K562 (cell line): Measurements from ENCODE around the gene STARD13. TPM values are rescaled to one million over a fixed set of nuclear protein-coding genes. Genes with fewer than 3 reads are reported as not detected.

Source experiments
- ATAC-seq: fragments of 200-7000 bp; cut with Tn5 transposase; 3 replicates; pipeline ENCODE4 v1.9.1; 2020; ENCODE audit warnings: moderate library complexity
- BruUV-seq: library from RNA; stranded (reverse); fragments of 400-500 nt; replicated peaks from 2 replicates; lab custom pipeline; 2021; lab: Mats Ljungman, UMichigan
- CTCF ChIA-PET: fragments of 300-600 bp; formaldehyde crosslinking; extraction: SDS; loops from one replicate; lab custom pipeline; 2021; ENCODE audit warnings: low intra/inter-chr PET ratio; lab: Yijun Ruan, JAX
- POLR2A ChIA-PET: fragments of 300-600, 350-650 bp; sonication (Branson Sonifier 250); formaldehyde crosslinking; extraction: SDS; loops from one replicate; lab custom pipeline; 2021; ENCODE audit warnings: antibody characterized with exemption, inconsistent platforms; lab: Yijun Ruan, JAX
- DNase-seq, 4 experiments: peaks; one replicate each; pipeline versions ENCODE4 v3.0.0 to v3.0.0-alpha.2; 2011 to 2018; ENCODE audit warnings: low spot score in 3 of 4, mixed read lengths in 3 of 4; ENCODE audit errors: extremely low read depth in 1 of 4
- FAIRE-seq: peaks from 2 replicates; lab custom pipeline; 2011; peaks lifted over from hg19 to GRCh38; lab: Jason Lieb, UNC
- H2AFZ ChIP-seq: 2 replicates; pipeline ENCODE4 v1.6.0; 2011; ENCODE audit warnings: low read depth, low read length, control low read depth, inconsistent platforms
- H3K27ac ChIP-seq: fragments of 200-600 bp; 3 replicates; pipeline ENCODE4 v1.8.0; 2011; ENCODE audit warnings: low read depth, mild to moderate bottlenecking, control low read depth, inconsistent platforms, low read length, moderate library complexity, mixed read lengths; ENCODE audit errors: extremely low read depth
- H3K27me3 ChIP-seq, 2 experiments: fragments of 300-600 bp in 1 of 2; 2 replicates in 1 of 2; 3 replicates in 1 of 2; pipeline versions ENCODE4 v1.6.0 to v1.8.0; 2011; ENCODE audit warnings: inconsistent platforms in 2 of 2, low read length in 2 of 2, mild to moderate bottlenecking in 1 of 2, mixed read lengths in 1 of 2, moderate library complexity in 1 of 2; ENCODE audit not compliant: control insufficient read depth in 2 of 2, insufficient read depth in 2 of 2
- H3K36me3 ChIP-seq: fragments of 300-600 bp; 3 replicates; pipeline ENCODE4 v1.8.0; 2011; ENCODE audit warnings: mild to moderate bottlenecking, low read length, inconsistent platforms; ENCODE audit not compliant: control insufficient read depth, insufficient read depth
- H3K4me1 ChIP-seq, 2 experiments: fragments of 200-600 bp in 1 of 2; replicated peaks in 1 of 2; 2 replicates in 1 of 2; 3 replicates in 1 of 2; pipeline versions ENCODE4 v1.5.1 to v1.8.0; 2011; ENCODE audit warnings: inconsistent platforms in 2 of 2, low read length in 2 of 2, mild to moderate bottlenecking in 1 of 2, mixed read lengths in 1 of 2, moderate library complexity in 1 of 2; ENCODE audit not compliant: control insufficient read depth in 2 of 2, insufficient read depth in 2 of 2
- H3K4me2 ChIP-seq: 2 replicates; pipeline ENCODE4 v1.6.1; 2011; ENCODE audit warnings: low read length, control low read depth, inconsistent platforms, mixed read lengths; ENCODE audit not compliant: insufficient read depth
- H3K4me3 ChIP-seq: fragments of 200-600 bp; sonication (generic), shearing (Covaris generic); 2 replicates; pipeline ENCODE4 v1.5.1; 2016; ENCODE audit warnings: control low read depth, inconsistent platforms
- H3K79me2 ChIP-seq: fragments of 200-600 bp; 3 replicates; pipeline ENCODE4 v1.8.0; 2011; ENCODE audit warnings: low read length, inconsistent platforms; ENCODE audit not compliant: control insufficient read depth, insufficient read depth
- H3K9ac ChIP-seq, 2 experiments: 2 replicates each; pipeline versions ENCODE4 v1.6.0 to v1.6.1; 2011; ENCODE audit warnings: low read depth in 2 of 2, low read length in 2 of 2, control low read depth in 1 of 2, inconsistent platforms in 1 of 2, mild to moderate bottlenecking in 1 of 2, mixed read lengths in 1 of 2; ENCODE audit not compliant: insufficient read depth in 1 of 2
- H3K9me1 ChIP-seq: one replicate; pipeline ENCODE4 v1.6.0; 2011; ENCODE audit warnings: inconsistent platforms, mild to moderate bottlenecking, low read length, moderate library complexity; ENCODE audit not compliant: control insufficient read depth, insufficient read depth
- H3K9me3 ChIP-seq: replicated peaks from 2 replicates; pipeline ENCODE4 v1.5.1; 2011; ENCODE audit warnings: low read depth, low read length, inconsistent platforms; ENCODE audit not compliant: control insufficient read depth, insufficient read depth
- H4K20me1 ChIP-seq: replicated peaks from 2 replicates; pipeline ENCODE4 v1.6.1; 2011; ENCODE audit warnings: low read length, inconsistent platforms, mixed read lengths; ENCODE audit not compliant: control insufficient read depth, insufficient read depth
- ARID4B ChIP-seq: sonication (generic); formaldehyde crosslinking; IDR thresholded peaks from 2 replicates; pipeline ENCODE4 v1.8.0; 2022; ENCODE audit warnings: mild to moderate bottlenecking, missing genetic modification reagents
- BHLHE40 ChIP-seq: IDR thresholded peaks from 2 replicates; pipeline ENCODE4 v1.6.1; 2011; ENCODE audit warnings: low read length, improper control_type of control experiment
- CEBPB ChIP-seq: fragments of 450-650 bp; IDR thresholded peaks from 2 replicates; pipeline ENCODE4 v1.6.1; 2016; ENCODE audit warnings: missing genetic modification characterization, missing compliant biosample characterization
- GATAD2B ChIP-seq: fragments of 450-650 bp; IDR thresholded peaks from 2 replicates; pipeline ENCODE4 v1.6.1; 2017; ENCODE audit warnings: mild to moderate bottlenecking, borderline replicate concordance
- KLF16 ChIP-seq: IDR thresholded peaks from 2 replicates; pipeline ENCODE4 v1.6.1; 2016; ENCODE audit warnings: antibody characterized with exemption
- MTA3 ChIP-seq: fragments of 450-650 bp; formaldehyde crosslinking; IDR thresholded peaks from 2 replicates; pipeline ENCODE4 v1.6.1; 2017; ENCODE audit warnings: mild to moderate bottlenecking, borderline replicate concordance
- SETDB1 ChIP-seq: IDR thresholded peaks from one replicate; pipeline ENCODE4 v1.6.1; 2012; ENCODE audit warnings: low read length, control low read depth, inconsistent platforms
- ZC3H8 ChIP-seq: fragments of 450-650 bp; IDR thresholded peaks from 2 replicates; pipeline ENCODE4 v1.6.1; 2017
- WGBS: fragments of 100-300 bp; shearing (Covaris generic); methylation state at CpG from one replicate; pipeline ENCODE4 v1.1.6; 2016; ENCODE audit warnings: low coverage, mixed read lengths; ENCODE audit not compliant: insufficient coverage; ENCODE audit errors: missing lambda C conversion rate; 5-methylcytosine and 5-hydroxymethylcytosine counted together
- in situ Hi-C: fragments of 300-500 bp; cut with MboI; formaldehyde crosslinking; loops from 4 replicates; pipeline ENCODE4 v1.15.0; 2018; ENCODE audit warnings: inconsistent platforms, mixed read lengths
- intact Hi-C: fragments of 100-400 bp; cut with micrococcal nuclease; formaldehyde crosslinking; loops from 2 replicates; pipeline ENCODE4 v1.14.2; 2022
- polyA plus RNA-seq, 8 experiments: library from polyadenylated mRNA; depleted of rRNA in 4 of 8; stranded (reverse) in 5 of 8; unstranded in 3 of 8; fragments of >200 nt; fragmentation: Nextera tagmentation in 2 of 8; fragmentation: Illumina TruSeq in 1 of 8; extraction: Ambion mirVana in 2 of 8; extraction: Trizol in 1 of 8; gene quantifications; 2 replicates each; pipeline versions ENCODE4 v1.2.1 to v1.2.3, GENCODE V29; 2011 to 2014; ENCODE audit warnings: inconsistent platforms in 1 of 8, missing spikeins in 1 of 8
- total RNA-seq, 7 experiments: library from RNA; depleted of rRNA in 6 of 7; stranded (reverse); fragments of >200 nt in 6 of 7; fragmentation: Illumina TruSeq in 2 of 7; extraction: Trizol in 2 of 7; gene quantifications; 2 replicates each; pipeline versions ENCODE4 v1.2.1 to v1.2.3, GENCODE V29; 2011 to 2021; ENCODE audit warnings: low replicate concordance in 1 of 7
- TF ChIP-seq, protein P1 (sequence below): sonication (generic); formaldehyde crosslinking; IDR thresholded peaks from 2 replicates; pipeline ENCODE4 v1.8.0; 2023; ENCODE audit warnings: mild to moderate bottlenecking, missing genetic modification reagents
- TF ChIP-seq, protein P2 (sequence below): fragments of 250-450 bp; sonication (Bioruptor Pico); IDR thresholded peaks from 2 replicates; pipeline ENCODE4 v1.4.0; 2020; ENCODE audit warnings: mild to moderate bottlenecking, moderate library complexity
- TF ChIP-seq, protein P3 (sequence below): fragments of 450-650 bp; formaldehyde crosslinking; IDR thresholded peaks from 2 replicates; pipeline ENCODE4 v1.4.0; 2020; ENCODE audit warnings: mild to moderate bottlenecking

The STARD13 gene
- total and polyA plus RNA-seq, 9 of the 15 experiments (the other 6 are each of a cell fraction or from before 2014, with no cell fraction given): 0.11 TPM; not detected in 8

- TF ChIP-seq ARID4B (CRISPR knock-in tag) (no peak), CEBPB (tag) (no peak)
Observed at GRCh38 chr13:33290421-33290965, 4.9 kb upstream of the STARD13 start (continued).

DNA sequence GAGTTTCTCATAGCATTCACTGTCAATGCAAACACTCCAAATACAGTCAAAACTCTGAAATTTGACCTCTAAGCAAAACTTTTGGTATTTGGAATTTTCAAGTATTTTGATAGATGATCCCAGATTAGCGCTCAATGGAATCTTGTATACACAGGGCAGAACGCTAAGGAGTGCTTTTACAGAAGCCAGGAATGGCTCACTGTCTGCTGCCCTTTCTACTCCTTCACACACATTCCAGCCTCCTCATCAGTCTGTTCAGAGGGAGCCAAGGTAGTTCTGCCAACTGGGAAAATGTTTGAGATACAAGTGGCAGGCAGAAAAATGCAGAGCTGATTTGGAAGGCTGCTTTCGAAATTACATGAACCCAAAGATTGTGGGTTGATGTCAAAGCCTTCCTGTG is 4.4 kb upstream of the STARD13 start:
- in situ Hi-C loops (no loop called here), intact Hi-C loops (no loop called here)
- Histone ChIP-seq H3K9me1 (no peaks in the 10 kb centered on the region), H3K4me2 (no peak overlapping the region), H3K9me3 (no peaks in the 10 kb centered on the region), H3K4me1 (no peaks in the 10 kb centered on the region; a peak in 1 of 5 replicates), H2AFZ (no peak overlapping the region), H3K9ac (no peak overlapping the region), H3K27ac (no peak overlapping the region), H4K20me1 (no peaks in the 10 kb centered on the region), H3K79me2 (no peaks in the 10 kb centered on the region), H3K4me3 (no peak overlapping the region), H3K36me3 (no peaks in the 10 kb centered on the region), H3K27me3 (peaks cover 0 to 4% of the 10 kb centered on the region in 2 experiments; a peak in 3 of 5 replicates)
- 0% methylated on average over 3 of the region's 3 CpGs for WGBS
- ChIA-PET CTCF (no interaction called here), POLR2A (no interaction called here)
- FAIRE-seq: no peak
- no TSS peak for BruUV-seq
- no peak for ATAC-seq
- DNase-seq: no peak
- TF ChIP-seq ZC3H8 (no peak), MTA3 (no peak), GATAD2B (no peak), BHLHE40 (no peak), SETDB1 (no peak), KLF16 (no peak)
- TF ChIP-seq, protein P1, sequence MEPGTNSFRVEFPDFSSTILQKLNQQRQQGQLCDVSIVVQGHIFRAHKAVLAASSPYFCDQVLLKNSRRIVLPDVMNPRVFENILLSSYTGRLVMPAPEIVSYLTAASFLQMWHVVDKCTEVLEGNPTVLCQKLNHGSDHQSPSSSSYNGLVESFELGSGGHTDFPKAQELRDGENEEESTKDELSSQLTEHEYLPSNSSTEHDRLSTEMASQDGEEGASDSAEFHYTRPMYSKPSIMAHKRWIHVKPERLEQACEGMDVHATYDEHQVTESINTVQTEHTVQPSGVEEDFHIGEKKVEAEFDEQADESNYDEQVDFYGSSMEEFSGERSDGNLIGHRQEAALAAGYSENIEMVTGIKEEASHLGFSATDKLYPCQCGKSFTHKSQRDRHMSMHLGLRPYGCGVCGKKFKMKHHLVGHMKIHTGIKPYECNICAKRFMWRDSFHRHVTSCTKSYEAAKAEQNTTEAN (CRISPR knock-in tag): no peak
- TF ChIP-seq, protein P2, sequence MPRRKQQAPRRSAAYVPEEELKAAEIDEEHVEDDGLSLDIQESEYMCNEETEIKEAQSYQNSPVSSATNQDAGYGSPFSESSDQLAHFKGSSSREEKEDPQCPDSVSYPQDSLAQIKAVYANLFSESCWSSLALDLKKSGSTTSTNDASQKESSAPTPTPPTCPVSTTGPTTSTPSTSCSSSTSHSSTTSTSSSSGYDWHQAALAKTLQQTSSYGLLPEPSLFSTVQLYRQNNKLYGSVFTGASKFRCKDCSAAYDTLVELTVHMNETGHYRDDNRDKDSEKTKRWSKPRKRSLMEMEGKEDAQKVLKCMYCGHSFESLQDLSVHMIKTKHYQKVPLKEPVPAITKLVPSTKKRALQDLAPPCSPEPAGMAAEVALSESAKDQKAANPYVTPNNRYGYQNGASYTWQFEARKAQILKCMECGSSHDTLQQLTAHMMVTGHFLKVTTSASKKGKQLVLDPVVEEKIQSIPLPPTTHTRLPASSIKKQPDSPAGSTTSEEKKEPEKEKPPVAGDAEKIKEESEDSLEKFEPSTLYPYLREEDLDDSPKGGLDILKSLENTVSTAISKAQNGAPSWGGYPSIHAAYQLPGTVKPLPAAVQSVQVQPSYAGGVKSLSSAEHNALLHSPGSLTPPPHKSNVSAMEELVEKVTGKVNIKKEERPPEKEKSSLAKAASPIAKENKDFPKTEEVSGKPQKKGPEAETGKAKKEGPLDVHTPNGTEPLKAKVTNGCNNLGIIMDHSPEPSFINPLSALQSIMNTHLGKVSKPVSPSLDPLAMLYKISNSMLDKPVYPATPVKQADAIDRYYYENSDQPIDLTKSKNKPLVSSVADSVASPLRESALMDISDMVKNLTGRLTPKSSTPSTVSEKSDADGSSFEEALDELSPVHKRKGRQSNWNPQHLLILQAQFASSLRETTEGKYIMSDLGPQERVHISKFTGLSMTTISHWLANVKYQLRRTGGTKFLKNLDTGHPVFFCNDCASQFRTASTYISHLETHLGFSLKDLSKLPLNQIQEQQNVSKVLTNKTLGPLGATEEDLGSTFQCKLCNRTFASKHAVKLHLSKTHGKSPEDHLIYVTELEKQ (CRISPR knock-in tag): no peak
- TF ChIP-seq, protein P3, sequence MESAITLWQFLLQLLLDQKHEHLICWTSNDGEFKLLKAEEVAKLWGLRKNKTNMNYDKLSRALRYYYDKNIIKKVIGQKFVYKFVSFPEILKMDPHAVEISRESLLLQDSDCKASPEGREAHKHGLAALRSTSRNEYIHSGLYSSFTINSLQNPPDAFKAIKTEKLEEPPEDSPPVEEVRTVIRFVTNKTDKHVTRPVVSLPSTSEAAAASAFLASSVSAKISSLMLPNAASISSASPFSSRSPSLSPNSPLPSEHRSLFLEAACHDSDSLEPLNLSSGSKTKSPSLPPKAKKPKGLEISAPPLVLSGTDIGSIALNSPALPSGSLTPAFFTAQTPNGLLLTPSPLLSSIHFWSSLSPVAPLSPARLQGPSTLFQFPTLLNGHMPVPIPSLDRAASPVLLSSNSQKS (CRISPR knock-in tag): no peak
